GM18498 (cell line): ENCODE measurements around the gene ATR.
"Not testable (repeated sequence)": the region's sequence is repeated elsewhere in the genome, so short reads cannot be mapped to it uniquely, and the experiment has no call there.

Source experiments
- ATAC-seq: cut with Tn5 transposase; IDR thresholded peaks from one replicate; pipeline ENCODE4 v1.9.1; 2021; ENCODE audit warnings: mild to moderate bottlenecking, moderate library complexity; ENCODE audit not compliant: unreplicated experiment

ATR gene

DNA sequence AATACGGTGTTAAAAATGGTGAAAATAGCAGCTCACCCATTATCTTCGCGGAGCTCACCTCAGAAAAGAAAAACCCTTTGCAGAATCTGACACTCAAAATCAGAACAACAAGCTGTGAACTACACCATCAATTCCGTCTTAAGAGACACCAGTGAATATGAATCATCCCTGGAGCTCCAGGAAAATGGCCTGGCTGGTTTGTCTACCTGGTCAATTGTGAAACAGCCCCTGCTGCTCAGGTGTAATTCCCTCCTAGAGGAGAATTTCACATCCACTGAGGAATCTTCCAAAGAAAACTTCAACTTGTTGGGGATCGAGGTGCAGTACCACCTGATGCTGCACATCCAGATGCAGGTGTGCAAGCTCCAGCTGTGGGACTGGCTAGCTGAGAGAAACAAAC is 127.7 kb downstream of the ATR start:
- no peak for ATAC-seq

DNA sequence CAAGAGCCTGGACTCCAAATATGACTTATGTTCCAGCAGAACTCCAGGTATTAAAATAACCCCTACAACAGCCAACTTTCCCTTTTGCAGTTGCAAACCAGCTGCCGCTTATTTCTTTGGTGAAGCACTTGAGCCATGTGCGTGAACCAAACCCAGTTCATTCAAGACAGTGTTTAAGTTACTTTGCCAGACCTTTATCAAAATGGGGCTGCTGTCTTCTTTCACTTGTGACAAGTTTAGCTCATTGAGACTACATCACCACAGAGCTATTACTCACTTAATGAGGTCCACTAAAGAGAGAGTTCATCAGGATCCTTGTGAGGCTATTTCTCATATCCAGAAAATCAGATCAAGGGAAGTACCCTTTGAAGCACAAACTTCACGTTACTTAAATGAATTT is 128.3 kb downstream of the ATR start:
- ATAC-seq, result no peak

DNA sequence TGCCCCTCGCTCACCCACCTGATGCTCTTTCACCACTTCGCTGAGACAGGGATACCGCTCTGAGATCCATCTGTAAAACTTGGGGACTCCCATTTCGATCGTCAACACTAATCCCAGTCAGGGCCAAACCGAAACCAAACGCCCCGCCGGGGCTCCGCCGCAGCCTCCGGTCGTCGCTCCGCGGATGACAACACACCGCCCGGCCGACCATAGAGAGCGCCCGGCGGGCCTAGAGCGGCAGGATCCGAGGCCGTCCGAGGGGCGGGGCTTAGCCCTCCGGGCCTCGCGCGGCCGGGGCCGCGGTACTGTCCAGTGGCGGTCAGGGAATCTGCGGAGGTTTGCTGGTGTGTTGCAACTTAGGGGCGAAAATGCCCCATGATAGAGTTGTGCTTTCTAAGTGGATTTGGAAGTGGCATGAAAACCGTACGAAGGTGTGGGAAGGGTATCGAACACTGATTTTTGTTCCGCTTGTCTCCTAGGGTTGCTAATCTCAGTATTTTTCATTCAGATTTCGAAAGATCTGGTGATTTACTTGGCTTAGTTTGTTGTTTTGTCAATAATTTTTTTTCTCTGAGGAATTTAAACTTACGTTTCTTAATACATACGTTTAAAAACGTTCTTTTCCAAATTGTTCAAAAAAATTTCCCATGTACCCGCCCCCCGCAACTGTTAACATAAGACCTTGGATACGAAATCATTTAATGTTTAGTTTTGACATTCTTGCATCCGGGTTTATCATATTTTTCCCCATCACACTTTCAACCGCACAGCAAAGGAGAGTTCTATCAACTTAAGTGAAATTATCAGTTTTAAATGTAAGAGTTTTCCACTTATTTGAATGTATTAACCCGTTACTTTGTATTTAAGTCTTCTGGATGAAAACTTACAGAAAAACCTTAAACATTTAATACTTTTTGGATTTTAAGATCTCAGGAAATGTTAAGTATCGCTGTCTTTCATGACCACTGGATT is 130.4 kb downstream of the ATR start, which contains the start of gene XRN1:
Gene XRN1, minus strand, starts transcription at position 186 of the 972 bp plus-strand sequence. Its CDS starts 93 bp downstream, at position 93.
- peak; percentile 87 for ATAC-seq

DNA sequence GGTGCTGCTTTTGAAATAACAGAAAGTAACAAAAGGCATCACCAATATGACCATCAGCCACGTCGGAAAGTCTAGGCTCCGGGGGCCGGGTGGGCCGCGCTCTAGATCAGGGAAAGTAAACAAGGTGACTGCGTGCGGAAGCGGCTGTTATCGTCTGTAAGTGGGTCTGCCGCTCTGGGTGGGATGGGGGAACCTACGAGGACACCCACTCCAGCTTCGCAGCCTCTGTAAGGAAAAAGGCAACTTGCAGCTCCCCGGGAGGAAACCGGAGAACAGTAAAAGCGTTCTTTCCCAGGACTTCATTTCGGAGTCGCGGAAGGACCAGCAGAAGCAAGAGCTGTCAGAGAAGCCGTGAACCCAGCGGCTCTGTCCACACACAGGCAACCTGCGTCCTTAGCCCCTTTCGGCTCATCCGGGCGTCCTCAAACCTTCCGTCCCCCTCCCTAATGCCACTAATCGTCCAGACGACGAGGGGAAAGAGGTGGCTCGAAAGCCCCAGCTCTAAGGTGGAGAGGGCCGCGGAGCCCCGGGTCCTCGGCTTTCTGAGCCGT is 131.2 kb downstream of the ATR start:
- peak; percentile 35 for ATAC-seq

DNA sequence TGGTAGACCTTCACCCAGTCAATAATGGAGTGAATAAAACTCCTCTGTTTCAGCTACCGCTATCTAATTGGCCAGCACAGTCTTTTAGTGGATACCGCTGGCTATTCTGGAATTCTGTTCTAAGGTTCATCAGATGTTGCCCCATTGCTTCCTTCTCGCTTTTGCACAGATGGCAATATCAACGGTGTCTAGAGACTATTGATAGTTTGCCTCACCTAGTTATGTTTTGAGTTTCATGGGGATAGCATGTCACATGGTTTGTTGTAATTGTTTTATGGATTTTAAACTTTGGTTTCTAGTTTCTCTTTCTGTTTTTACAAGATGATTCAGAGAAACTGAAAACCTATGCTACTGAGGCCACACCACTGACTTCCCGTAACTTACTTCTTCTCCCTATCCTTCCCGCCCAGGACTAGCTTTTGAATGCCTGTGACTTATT is 132.7 kb downstream of the ATR start:
- ATAC-seq, result peak; percentile 48

DNA sequence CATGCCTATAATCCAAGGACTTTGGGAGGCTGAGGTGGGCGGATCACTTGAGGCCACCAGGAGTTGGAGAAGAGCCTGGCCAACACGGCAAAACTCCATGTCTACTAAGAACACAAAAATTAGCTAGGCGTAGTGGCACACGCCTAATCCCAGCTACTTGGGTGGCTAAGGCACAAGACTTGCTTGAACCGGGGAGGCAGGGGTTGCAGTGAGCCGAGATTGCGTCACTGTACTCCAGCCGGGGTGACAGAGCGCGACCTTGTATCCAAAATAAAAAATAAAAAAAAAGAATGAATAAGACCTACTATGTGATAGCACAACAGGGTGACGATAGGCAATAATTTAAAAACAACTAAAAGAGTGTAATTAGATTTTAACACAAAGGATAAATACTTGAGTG is 134.2 kb downstream of the ATR start:
- ATAC-seq, result no peak

DNA sequence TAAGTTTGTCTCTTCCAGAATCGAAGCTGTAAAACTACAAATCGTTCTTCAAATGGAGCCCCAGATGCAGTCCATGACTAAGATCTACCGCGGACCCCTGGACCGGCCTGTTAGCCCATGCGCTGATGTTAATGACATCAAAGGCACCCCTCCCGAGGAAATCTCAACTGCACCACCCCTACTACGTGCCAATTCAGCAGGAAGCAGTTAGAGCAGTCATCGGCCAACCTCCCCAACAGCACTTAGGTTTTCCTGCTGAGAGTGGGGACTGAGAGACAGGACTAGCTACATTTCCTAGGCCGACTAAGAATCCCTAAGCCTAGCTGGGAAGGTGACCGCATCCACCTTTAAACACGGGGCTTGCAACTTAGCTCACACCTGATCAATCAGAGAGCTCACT is 135.5 kb downstream of the ATR start:
- ATAC-seq, result not testable (repeated sequence)

DNA sequence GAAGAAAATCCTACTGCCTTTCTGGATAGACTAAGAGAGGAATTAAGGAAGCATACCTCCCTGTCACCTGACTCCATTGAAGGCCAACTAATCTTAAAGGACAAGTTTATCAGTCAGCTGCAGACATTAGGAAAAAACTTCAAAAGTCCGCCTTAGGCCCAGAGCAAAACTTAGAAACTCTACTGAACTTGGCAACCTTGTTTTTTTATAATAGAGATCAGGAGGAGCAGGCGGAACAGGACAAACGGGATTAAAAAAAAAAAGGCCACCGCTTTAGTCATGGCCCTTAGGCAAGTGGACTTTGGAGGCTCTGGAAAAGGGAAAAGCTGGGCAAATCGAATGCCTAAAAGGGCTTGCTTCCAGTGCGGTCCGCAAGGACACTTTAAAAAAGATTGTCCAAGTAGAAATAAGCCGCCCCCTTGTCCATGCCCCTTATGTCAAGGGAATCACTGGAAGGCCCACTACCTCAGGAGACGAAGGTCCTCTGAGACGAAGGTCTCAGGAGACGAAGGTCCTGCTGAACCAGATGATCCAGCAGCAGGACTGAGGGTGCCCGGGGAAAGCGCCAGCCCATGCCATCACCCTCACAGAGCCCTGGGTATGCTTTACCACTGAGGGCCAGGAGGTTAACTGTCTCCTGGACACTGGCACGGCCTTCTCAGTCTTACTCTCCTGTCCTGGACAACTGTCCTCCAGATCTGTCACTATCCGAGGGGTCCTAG is 138.9 kb downstream of the ATR start:
- ATAC-seq, result not testable (repeated sequence)

DNA sequence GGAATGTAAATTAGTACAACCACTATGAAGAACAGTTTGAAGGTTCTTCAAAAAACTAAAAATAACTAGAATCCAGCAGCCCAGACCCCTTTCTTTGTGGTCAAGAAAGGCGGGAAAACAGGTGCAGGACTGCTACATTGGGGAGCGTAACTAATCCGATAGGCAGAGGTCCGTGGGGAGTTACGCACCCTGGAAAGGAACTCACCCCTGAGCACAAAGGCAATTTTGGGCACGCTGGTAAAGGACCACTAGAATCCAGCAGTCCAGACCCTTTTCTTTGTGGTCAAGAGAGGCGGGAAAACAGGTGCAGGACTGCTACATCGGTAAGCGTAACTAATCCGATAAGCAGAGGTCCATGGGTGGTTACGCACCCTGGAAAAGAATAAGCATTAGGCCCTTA is 140.4 kb downstream of the ATR start:
- ATAC-seq, result not testable (repeated sequence)

DNA sequence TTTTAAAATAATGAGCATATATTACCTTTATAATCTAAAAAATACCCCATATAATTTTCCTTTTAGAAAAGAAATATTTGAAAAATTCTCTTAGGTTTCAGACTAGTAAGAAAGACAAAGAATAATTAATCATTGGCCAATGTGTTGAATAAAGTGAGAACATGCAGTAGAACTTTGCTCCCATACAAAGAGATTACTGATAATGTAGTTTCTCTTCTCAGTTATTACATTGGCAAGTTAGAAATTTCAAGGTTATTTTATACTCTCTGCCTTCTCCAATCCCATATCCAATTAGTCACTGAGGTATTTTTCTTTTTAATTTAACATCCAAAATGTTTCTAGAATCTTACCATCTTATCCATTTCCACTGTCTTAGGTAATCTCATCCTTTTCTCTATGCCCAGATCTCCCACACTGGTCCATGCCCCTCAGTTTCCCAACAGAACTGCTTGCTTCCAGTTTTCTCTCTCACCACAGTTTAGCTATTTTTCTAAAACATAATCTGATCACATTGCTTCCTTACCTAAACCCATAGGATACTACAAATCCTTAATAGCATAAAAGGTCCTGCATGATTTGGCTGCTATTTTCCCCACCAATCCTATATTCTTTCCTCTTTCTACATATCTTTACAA is 141.5 kb downstream of the ATR start:
- ATAC-seq, result no peak

DNA sequence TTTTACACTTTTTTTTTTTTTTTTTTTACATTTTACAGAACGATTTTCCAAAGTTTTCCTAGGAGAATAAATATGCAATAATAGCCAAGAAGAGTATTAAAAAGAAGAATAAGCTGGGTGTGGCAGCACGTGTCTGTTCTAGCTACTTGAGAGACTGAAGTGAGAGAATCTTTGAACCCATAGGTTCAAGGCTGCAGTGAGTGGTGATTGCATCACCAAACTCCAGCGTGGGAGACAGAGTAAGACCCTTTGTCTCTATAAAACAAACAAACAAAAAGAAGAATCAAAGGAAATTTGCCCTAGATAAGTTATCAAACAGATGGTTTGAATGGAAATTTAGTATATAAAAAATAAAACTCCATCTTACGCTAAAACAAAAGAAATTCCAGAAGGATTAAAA is 144.0 kb downstream of the ATR start:
- no peak for ATAC-seq

DNA sequence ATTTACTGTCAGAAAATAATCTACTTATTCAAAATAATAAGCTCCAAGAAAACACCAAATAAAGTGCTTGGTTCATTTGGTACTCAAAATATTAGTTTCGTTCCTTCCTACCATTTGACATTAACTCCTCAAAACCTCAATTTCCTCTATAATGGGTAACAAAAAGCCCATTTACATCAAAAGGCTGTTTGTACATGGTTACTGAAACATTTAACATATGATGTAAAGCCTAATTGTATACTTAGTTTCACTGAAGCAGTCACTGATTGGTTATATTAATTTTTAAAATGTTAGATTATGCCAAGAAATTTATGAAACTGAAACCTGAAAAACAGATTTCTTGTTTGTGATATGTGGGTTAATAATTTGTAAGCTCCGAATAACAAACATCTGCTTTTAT is 145.4 kb downstream of the ATR start:
- ATAC-seq, result no peak

DNA sequence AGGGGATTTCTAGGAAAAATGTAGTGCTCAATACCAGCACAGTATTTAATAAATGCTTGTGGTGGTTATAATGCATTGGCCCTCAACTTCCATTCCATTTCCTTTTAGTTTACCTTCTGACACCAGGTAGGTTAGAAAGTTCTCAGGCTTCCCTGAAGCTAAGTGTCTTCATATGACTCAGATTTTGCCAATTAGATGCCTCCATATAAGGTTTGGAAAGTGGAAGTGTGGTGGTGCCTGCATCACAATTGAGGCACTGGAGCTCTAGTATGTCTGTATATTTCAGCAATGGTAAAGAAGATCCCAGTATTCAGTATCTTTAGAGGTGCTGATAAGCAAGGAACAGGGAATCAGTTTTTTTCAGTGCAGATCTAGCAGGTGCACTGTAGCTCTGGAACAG is 149.0 kb downstream of the ATR start:
- no peak for ATAC-seq

DNA sequence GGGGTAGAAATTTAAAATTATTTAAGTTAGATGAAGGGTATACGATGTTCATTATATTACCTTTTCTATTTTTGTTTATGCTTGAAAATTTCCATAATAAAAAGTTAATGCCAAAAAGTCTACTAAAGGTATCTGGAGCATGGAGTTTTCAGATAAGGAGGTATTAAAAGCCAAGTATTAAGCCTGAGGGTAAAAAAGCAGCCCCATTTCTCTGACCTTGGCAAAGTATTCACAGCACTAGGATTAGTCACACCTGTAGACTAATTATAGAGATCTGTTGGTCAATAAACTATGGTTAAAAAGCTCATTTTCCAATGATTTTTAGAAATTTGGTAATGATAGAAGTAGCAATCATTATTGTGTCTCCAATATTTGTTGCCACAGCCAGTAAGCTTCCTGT is 153.8 kb downstream of the ATR start:
- ATAC-seq, result no peak

DNA sequence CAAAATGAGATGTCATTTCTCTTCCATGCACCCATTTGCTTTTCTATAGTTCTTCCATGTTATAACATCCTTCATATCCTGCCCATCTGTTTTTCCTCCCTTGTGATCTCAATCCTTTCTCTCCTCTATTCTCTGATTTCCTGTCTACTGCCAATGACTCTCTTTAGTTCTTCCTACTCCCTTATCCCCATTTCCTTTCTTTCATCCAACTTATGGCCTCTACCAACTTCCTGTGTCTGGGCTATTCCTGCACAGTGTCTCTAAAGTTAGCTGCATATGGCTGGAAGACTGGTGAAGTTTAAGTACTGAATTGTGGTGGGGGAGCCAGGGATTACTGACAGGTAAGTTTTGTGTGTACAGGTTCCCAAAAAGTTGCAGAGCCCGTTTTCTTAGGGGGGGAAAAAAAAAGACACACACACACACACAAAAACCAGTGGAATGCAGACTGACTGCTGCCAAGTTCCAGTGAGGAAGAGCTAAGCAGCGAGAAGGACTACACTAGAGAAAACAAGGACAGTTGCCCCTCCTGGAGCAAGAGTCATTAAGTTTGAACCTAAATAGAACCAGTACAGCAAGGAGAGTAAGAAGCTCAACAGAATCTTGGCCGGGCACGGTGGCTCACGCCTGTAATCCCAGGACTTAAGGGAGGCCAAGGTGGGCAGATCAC is 159.5 kb downstream of the ATR start:
- ATAC-seq, result no peak

DNA sequence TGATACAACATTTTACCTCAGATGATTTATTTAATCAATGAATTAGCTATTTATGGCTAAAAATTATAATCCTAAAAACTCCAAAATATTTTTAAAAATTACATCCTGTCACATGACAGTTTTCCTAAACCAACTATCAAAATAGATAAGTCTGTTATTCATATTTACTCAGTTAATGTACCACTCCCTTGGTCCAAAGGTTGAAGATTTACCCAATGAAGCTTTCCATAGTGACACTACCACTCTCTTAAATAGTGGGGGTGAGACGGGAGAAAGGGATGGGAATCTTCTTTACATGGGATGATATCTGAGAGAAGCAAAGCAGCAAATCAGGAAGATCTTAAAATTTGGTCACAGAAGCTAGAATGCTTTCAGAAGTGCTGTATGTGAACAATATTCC is 161.2 kb downstream of the ATR start:
- ATAC-seq, result no peak

DNA sequence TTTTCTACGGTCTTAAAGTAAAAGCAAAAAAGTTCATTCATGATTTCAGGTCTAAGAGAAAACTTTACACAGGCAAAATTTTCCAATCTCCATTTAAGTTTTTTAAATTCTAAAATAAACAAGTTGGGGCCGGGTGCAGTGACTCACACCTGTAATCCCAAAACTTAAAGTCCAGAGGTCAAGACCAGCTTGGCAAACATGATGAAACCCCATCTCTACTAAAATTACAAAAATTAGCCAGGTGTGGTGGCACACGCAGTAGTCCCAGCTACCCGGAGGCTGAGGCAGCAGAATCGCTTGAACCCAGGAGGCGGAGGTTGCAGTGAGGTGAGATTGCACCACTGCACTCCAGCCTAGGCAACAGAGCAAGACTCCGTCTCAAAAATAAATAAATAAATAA is 178.0 kb downstream of the ATR start:
- ATAC-seq, result not testable (repeated sequence)
